HEK293 (cell line): ENCODE data around the gene SLC25A11.

Experiments used
- GLIS1 ChIP-seq: fragments of 450-650 bp; formaldehyde crosslinking; IDR thresholded peaks from 2 replicates; pipeline ENCODE4 v1.5.1; 2016; ENCODE audit warnings: missing biosample characterization, missing genetic modification characterization
- HOXA7 ChIP-seq: sonication (generic); formaldehyde crosslinking; IDR thresholded peaks from 2 replicates; pipeline ENCODE4 v1.8.1; 2022; ENCODE audit warnings: missing genetic modification reagents, borderline replicate concordance
- KLF8 ChIP-seq: fragments of 450-650 bp; formaldehyde crosslinking; IDR thresholded peaks from 2 replicates; pipeline ENCODE4 v1.5.1; 2016; ENCODE audit warnings: missing biosample characterization, missing genetic modification characterization
- MYNN ChIP-seq: fragments of 450-650 bp; formaldehyde crosslinking; IDR thresholded peaks from 2 replicates; pipeline ENCODE4 v1.5.1; 2016; ENCODE audit warnings: missing biosample characterization, missing genetic modification characterization, borderline replicate concordance
- PRDM1 ChIP-seq: fragments of 450-650 bp; formaldehyde crosslinking; IDR thresholded peaks from 2 replicates; pipeline ENCODE4; 2016; ENCODE audit warnings: missing biosample characterization, missing genetic modification characterization
- SCRT1 ChIP-seq: fragments of 450-650 bp; formaldehyde crosslinking; IDR thresholded peaks from 2 replicates; pipeline ENCODE4 v1.5.1; 2016; ENCODE audit warnings: missing biosample characterization, missing genetic modification characterization, borderline replicate concordance
- TRIM28 ChIP-seq: IDR thresholded peaks from 2 replicates; pipeline ENCODE4 v1.6.1; 2011; ENCODE audit warnings: low read length, control low read depth, borderline replicate concordance
- TSHZ1 ChIP-seq: fragments of 450-650 bp; formaldehyde crosslinking; IDR thresholded peaks from 2 replicates; pipeline ENCODE4 v1.5.1; 2016; ENCODE audit warnings: missing biosample characterization, missing genetic modification characterization, borderline replicate concordance
- YY2 ChIP-seq: fragments of 450-650 bp; formaldehyde crosslinking; IDR thresholded peaks from 2 replicates; pipeline ENCODE4 v1.5.1; 2016; ENCODE audit warnings: missing biosample characterization, missing genetic modification characterization
- ZIC2 ChIP-seq: fragments of 450-650 bp; formaldehyde crosslinking; IDR thresholded peaks from 2 replicates; pipeline ENCODE4 v1.5.1; 2016; ENCODE audit warnings: missing biosample characterization, missing genetic modification characterization
- ZNF138 ChIP-seq: fragments of 450-650 bp; formaldehyde crosslinking; IDR thresholded peaks from 2 replicates; pipeline ENCODE4 v1.5.1; 2016; ENCODE audit warnings: missing biosample characterization, missing genetic modification characterization, borderline replicate concordance
- ZNF155 ChIP-seq: fragments of 450-650 bp; formaldehyde crosslinking; IDR thresholded peaks from 2 replicates; pipeline ENCODE4 v1.5.1; 2016; ENCODE audit warnings: missing biosample characterization, missing genetic modification characterization
- ZNF16 ChIP-seq: fragments of 450-650 bp; formaldehyde crosslinking; IDR thresholded peaks from 2 replicates; pipeline ENCODE4 v1.5.1; 2016; ENCODE audit warnings: low read depth, missing biosample characterization, missing genetic modification characterization
- ZNF184 ChIP-seq: fragments of 450-650 bp; IDR thresholded peaks from 2 replicates; pipeline ENCODE4 v1.5.1; 2018; ENCODE audit warnings: missing biosample characterization, mild to moderate bottlenecking, missing genetic modification characterization
- ZNF211 ChIP-seq: fragments of 450-650 bp; formaldehyde crosslinking; IDR thresholded peaks from 2 replicates; pipeline ENCODE4 v1.5.1; 2016; ENCODE audit warnings: low read depth, missing biosample characterization, missing genetic modification characterization
- ZNF280D ChIP-seq: fragments of 450-650 bp; formaldehyde crosslinking; IDR thresholded peaks from 2 replicates; pipeline ENCODE4 v1.5.1; 2016; ENCODE audit warnings: missing biosample characterization, missing genetic modification characterization
- ZNF335 ChIP-seq: fragments of 450-650 bp; formaldehyde crosslinking; conservative IDR thresholded peaks from 2 replicates; pipeline ENCODE4 v1.5.1; 2016; ENCODE audit warnings: missing biosample characterization, missing genetic modification characterization
- ZNF366 ChIP-seq: fragments of 450-650 bp; formaldehyde crosslinking; conservative IDR thresholded peaks from 2 replicates; pipeline ENCODE4 v1.5.1; 2016; ENCODE audit warnings: missing biosample characterization, missing genetic modification characterization
- ZNF391 ChIP-seq: fragments of 450-650 bp; formaldehyde crosslinking; IDR thresholded peaks from 2 replicates; pipeline ENCODE4 v1.5.1; 2016; ENCODE audit warnings: low read depth, missing biosample characterization, missing genetic modification characterization, borderline replicate concordance
- ZNF473 ChIP-seq: fragments of 450-650 bp; formaldehyde crosslinking; IDR thresholded peaks from 2 replicates; pipeline ENCODE4 v1.5.1; 2017; ENCODE audit warnings: missing biosample characterization, missing genetic modification characterization
- ZNF560 ChIP-seq: fragments of 450-650 bp; formaldehyde crosslinking; IDR thresholded peaks from 2 replicates; pipeline ENCODE4 v1.5.1; 2017; ENCODE audit warnings: missing biosample characterization, missing genetic modification characterization, borderline replicate concordance
- ZNF600 ChIP-seq: fragments of 450-650 bp; formaldehyde crosslinking; IDR thresholded peaks from 2 replicates; pipeline ENCODE4 v1.5.1; 2016; ENCODE audit warnings: missing biosample characterization, missing genetic modification characterization
- ZNF624 ChIP-seq: fragments of 450-650 bp; formaldehyde crosslinking; IDR thresholded peaks from 2 replicates; pipeline ENCODE4 v1.5.1; 2017; ENCODE audit warnings: missing biosample characterization, missing genetic modification characterization
- ZNF626 ChIP-seq: fragments of 450-650 bp; sonication (Bioruptor Pico); formaldehyde crosslinking; IDR thresholded peaks from 2 replicates; pipeline ENCODE4 v1.5.1; 2018; ENCODE audit warnings: missing biosample characterization, missing genetic modification characterization, inconsistent platforms
- ZNF658 ChIP-seq: fragments of 450-650 bp; formaldehyde crosslinking; IDR thresholded peaks from 2 replicates; pipeline ENCODE4; 2016; ENCODE audit warnings: missing biosample characterization, missing genetic modification characterization
- ZNF670 ChIP-seq: fragments of 450-650 bp; formaldehyde crosslinking; IDR thresholded peaks from 2 replicates; pipeline ENCODE4 v1.5.1; 2016; ENCODE audit warnings: missing biosample characterization, missing genetic modification characterization, low read depth
- ZXDB ChIP-seq: fragments of 450-650 bp; formaldehyde crosslinking; IDR thresholded peaks from 2 replicates; pipeline ENCODE4 v1.5.1; 2016; ENCODE audit warnings: missing biosample characterization, missing genetic modification characterization
- TF ChIP-seq, protein P1 (sequence below): fragments of 450-650 bp; formaldehyde crosslinking; IDR thresholded peaks from 2 replicates; pipeline ENCODE4 v1.5.1; 2017; ENCODE audit warnings: missing biosample characterization, missing genetic modification characterization
- TF ChIP-seq, protein P2 (sequence below): IDR thresholded peaks from 2 replicates; pipeline ENCODE4 v1.6.1; 2011; ENCODE audit warnings: mild to moderate bottlenecking, low read depth, low read length, borderline replicate concordance
- TF ChIP-seq, protein P3 (sequence below): fragments of 450-650 bp; formaldehyde crosslinking; IDR thresholded peaks from 2 replicates; pipeline ENCODE4 v1.5.1; 2016; ENCODE audit warnings: missing biosample characterization, missing genetic modification characterization, low read depth

The SLC25A11 gene

GRCh38 chr17:4939796-4940554, at the start of gene SLC25A11, which contains the start of gene RNF167 (continued):
- TF ChIP-seq TSHZ1 (tag by site-specific recombination) (no peak), TRIM28 (no peak), ZXDB (peak; percentile 84), ZNF658 (tag by site-specific recombination) (no peak), ZNF155 (tag by site-specific recombination) (no peak), MYNN (tag by site-specific recombination) (no peak), ZIC2 (tag by site-specific recombination) (no peak), GLIS1 (tag by site-specific recombination) (no peak), ZNF184 (tag by site-specific recombination) (no peak), KLF8 (tag by site-specific recombination) (peak; percentile 95), ZNF600 (no peak), ZNF366 (tag by site-specific recombination) (peak; percentile 66), ZNF138 (tag by site-specific recombination) (no peak), ZNF560 (tag by site-specific recombination) (no peak), ZNF391 (no peak), PRDM1 (tag by site-specific recombination) (peak; percentile 98), ZNF473 (tag by site-specific recombination) (no peak), ZNF280D (tag by site-specific recombination) (no peak), ZNF624 (no peak), ZNF335 (tag by site-specific recombination) (peak; percentile 98), HOXA7 (no peak), ZNF211 (tag by site-specific recombination) (no peak), YY2 (no peak; the same call in none of the 2 replicates), ZNF670 (tag by site-specific recombination) (no peak), ZNF16 (tag by site-specific recombination) (no peak), SCRT1 (tag by site-specific recombination) (no peak), ZNF626 (tag by site-specific recombination) (no peak)
- TF ChIP-seq, protein P1, sequence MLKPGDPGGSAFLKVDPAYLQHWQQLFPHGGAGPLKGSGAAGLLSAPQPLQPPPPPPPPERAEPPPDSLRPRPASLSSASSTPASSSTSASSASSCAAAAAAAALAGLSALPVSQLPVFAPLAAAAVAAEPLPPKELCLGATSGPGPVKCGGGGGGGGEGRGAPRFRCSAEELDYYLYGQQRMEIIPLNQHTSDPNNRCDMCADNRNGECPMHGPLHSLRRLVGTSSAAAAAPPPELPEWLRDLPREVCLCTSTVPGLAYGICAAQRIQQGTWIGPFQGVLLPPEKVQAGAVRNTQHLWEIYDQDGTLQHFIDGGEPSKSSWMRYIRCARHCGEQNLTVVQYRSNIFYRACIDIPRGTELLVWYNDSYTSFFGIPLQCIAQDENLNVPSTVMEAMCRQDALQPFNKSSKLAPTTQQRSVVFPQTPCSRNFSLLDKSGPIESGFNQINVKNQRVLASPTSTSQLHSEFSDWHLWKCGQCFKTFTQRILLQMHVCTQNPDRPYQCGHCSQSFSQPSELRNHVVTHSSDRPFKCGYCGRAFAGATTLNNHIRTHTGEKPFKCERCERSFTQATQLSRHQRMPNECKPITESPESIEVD (tag by site-specific recombination), result no peak
- TF ChIP-seq, protein P2, sequence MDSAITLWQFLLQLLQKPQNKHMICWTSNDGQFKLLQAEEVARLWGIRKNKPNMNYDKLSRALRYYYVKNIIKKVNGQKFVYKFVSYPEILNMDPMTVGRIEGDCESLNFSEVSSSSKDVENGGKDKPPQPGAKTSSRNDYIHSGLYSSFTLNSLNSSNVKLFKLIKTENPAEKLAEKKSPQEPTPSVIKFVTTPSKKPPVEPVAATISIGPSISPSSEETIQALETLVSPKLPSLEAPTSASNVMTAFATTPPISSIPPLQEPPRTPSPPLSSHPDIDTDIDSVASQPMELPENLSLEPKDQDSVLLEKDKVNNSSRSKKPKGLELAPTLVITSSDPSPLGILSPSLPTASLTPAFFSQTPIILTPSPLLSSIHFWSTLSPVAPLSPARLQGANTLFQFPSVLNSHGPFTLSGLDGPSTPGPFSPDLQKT, result no peak
- TF ChIP-seq, protein P3, sequence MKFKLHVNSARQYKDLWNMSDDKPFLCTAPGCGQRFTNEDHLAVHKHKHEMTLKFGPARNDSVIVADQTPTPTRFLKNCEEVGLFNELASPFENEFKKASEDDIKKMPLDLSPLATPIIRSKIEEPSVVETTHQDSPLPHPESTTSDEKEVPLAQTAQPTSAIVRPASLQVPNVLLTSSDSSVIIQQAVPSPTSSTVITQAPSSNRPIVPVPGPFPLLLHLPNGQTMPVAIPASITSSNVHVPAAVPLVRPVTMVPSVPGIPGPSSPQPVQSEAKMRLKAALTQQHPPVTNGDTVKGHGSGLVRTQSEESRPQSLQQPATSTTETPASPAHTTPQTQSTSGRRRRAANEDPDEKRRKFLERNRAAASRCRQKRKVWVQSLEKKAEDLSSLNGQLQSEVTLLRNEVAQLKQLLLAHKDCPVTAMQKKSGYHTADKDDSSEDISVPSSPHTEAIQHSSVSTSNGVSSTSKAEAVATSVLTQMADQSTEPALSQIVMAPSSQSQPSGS (tag by site-specific recombination), result no peak
